HepG2 (cell line): ENCODE results near the gene LTBR. TPM values are rescaled to one million over a fixed set of nuclear protein-coding genes. Genes with fewer than 3 reads are reported as not detected.

Experiments
- ATAC-seq: fragments of 200-7000 bp; cut with Tn5 transposase; 3 replicates; pipeline ENCODE4 v1.9.1; 2020; ENCODE audit warnings: mild to moderate bottlenecking, moderate library complexity
- BruUV-seq: library from RNA; stranded (reverse); fragments of 400-500 nt; replicated peaks from 2 replicates; lab custom pipeline; 2021; lab: Mats Ljungman, UMichigan
- CTCF ChIA-PET: fragments of 300-600 bp; formaldehyde crosslinking; extraction: SDS; loops from one replicate; lab custom pipeline; 2021; ENCODE audit warnings: low total read pairs, inconsistent platforms, low intra/inter-chr PET ratio; lab: Yijun Ruan, JAX
- POLR2A ChIA-PET: fragments of 350-600 bp; sonication (Branson Sonifier 250); formaldehyde crosslinking; loops from one replicate; lab custom pipeline; 2020; ENCODE audit warnings: antibody characterized with exemption, inconsistent platforms; lab: Yijun Ruan, JAX
- DNase-seq: peaks from one replicate; pipeline ENCODE4 v3.0.0-alpha.2; 2015; ENCODE audit warnings: low spot score
- FAIRE-seq: peaks from 3 replicates; lab custom pipeline; 2011; peaks lifted over from hg19 to GRCh38; lab: Jason Lieb, UNC
- H2AFZ ChIP-seq: one replicate; pipeline ENCODE4 v1.6.1; 2011; ENCODE audit warnings: low read length, inconsistent platforms
- H3K27ac ChIP-seq: fragments of 300-600 bp; 3 replicates; pipeline ENCODE4 v1.8.0; 2011; ENCODE audit warnings: mixed run types, mild to moderate bottlenecking, mixed read lengths, low read length, inconsistent platforms; ENCODE audit not compliant: insufficient read depth; ENCODE audit errors: extremely low read length
- H3K27me3 ChIP-seq, 2 experiments: fragments of 200-600 bp in 1 of 2; 2 replicates in 1 of 2; 3 replicates in 1 of 2; pipeline versions ENCODE4 v1.6.0 to v1.8.0; 2011; ENCODE audit warnings: low read length in 2 of 2, mild to moderate bottlenecking in 2 of 2, moderate library complexity in 2 of 2, inconsistent platforms in 1 of 2; ENCODE audit not compliant: insufficient read depth in 2 of 2, control insufficient read depth in 1 of 2
- H3K36me3 ChIP-seq, 2 experiments: fragments of 200-600 bp in 1 of 2; replicated peaks in 1 of 2; 2 replicates in 1 of 2; 3 replicates in 1 of 2; pipeline versions ENCODE4 v1.5.1 to v1.8.0; 2011; ENCODE audit warnings: low read length in 2 of 2, inconsistent platforms in 1 of 2; ENCODE audit not compliant: insufficient read depth in 2 of 2, control insufficient read depth in 1 of 2
- H3K4me1 ChIP-seq: 2 replicates; pipeline ENCODE4 v1.5.1; 2012; ENCODE audit warnings: low read length, inconsistent platforms; ENCODE audit not compliant: insufficient read depth
- H3K4me2 ChIP-seq: 2 replicates; pipeline ENCODE4 v1.6.0; 2011; ENCODE audit warnings: low read depth, low read length, inconsistent platforms
- H3K4me3 ChIP-seq, 3 experiments: fragments of 200-600 bp in 1 of 3; sonication (generic), shearing (Covaris generic) in 1 of 3; replicated peaks in 1 of 3; 2 replicates each; pipeline ENCODE4 v1.5.1; 2011 to 2016; ENCODE audit warnings: low read length in 3 of 3, inconsistent platforms in 2 of 3, low read depth in 2 of 3, mild to moderate bottlenecking in 2 of 3, control low read depth in 1 of 3, mixed read lengths in 1 of 3; ENCODE audit not compliant: insufficient read depth in 1 of 3
- H3K79me2 ChIP-seq: one replicate; pipeline ENCODE4 v1.6.1; 2011; ENCODE audit warnings: low read length, inconsistent platforms; ENCODE audit not compliant: insufficient read depth
- H3K9ac ChIP-seq: 2 replicates; pipeline ENCODE4 v1.6.0; 2011; ENCODE audit warnings: mild to moderate bottlenecking, low read depth, low read length, inconsistent platforms; ENCODE audit not compliant: insufficient read depth
- H3K9me3 ChIP-seq: 2 replicates; pipeline ENCODE4 v1.5.1; 2012; ENCODE audit warnings: mild to moderate bottlenecking, low read length
- H4K20me1 ChIP-seq: 2 replicates; pipeline ENCODE4 v1.6.0; 2011; ENCODE audit warnings: inconsistent platforms, mild to moderate bottlenecking, low read length, moderate library complexity; ENCODE audit not compliant: insufficient read depth
- ELF1 ChIP-seq: sonication (generic); formaldehyde crosslinking; IDR thresholded peaks from 2 replicates; pipeline ENCODE4 v1.4.0; 2020; ENCODE audit warnings: missing genetic modification reagents
- ELF3 ChIP-seq: IDR thresholded peaks from 2 replicates; pipeline ENCODE4 v1.6.1; 2016; ENCODE audit warnings: missing genetic modification reagents, missing compliant biosample characterization
- ETV5 ChIP-seq: IDR thresholded peaks from 2 replicates; pipeline ENCODE4 v1.6.1; 2018; ENCODE audit warnings: missing biosample characterization, missing genetic modification reagents, inconsistent platforms, borderline replicate concordance
- FLYWCH1 ChIP-seq: sonication (generic); formaldehyde crosslinking; IDR thresholded peaks from 2 replicates; pipeline ENCODE4 v1.8.1; 2023; ENCODE audit warnings: mild to moderate bottlenecking, missing genetic modification reagents
- FOSL2 ChIP-seq: sonication (generic); formaldehyde crosslinking; IDR thresholded peaks from 2 replicates; pipeline ENCODE4 v1.4.0; 2020; ENCODE audit warnings: missing genetic modification reagents
- GABPA ChIP-seq, 2 experiments: IDR thresholded peaks; 2 replicates each; pipeline ENCODE4 v1.6.1; 2011 to 2016; ENCODE audit warnings: low read depth in 2 of 2, low read length in 1 of 2, missing biosample characterization in 1 of 2, missing genetic modification characterization in 1 of 2
- HMG20A ChIP-seq: IDR thresholded peaks from 2 replicates; pipeline ENCODE4 v1.6.1; 2016; ENCODE audit warnings: borderline replicate concordance
- PHF8 ChIP-seq: sonication (generic); formaldehyde crosslinking; IDR thresholded peaks from 2 replicates; pipeline ENCODE4 v1.5.0; 2020; ENCODE audit warnings: missing genetic modification reagents
- RAD51 ChIP-seq: fragments of 450-650 bp; IDR thresholded peaks from 2 replicates; pipeline ENCODE4 v1.6.1; 2016; ENCODE audit warnings: borderline replicate concordance
- RARA ChIP-seq: IDR thresholded peaks from 2 replicates; pipeline ENCODE4 v1.6.1; 2016; ENCODE audit warnings: missing genetic modification reagents, missing compliant biosample characterization
- TEAD3 ChIP-seq: optimal IDR thresholded peaks from 2 replicates; pipeline ENCODE3; 2016; ENCODE audit warnings: borderline replicate concordance
- ZNF335 ChIP-seq: sonication (generic); formaldehyde crosslinking; IDR thresholded peaks from 2 replicates; pipeline ENCODE4 v1.4.0; 2020; ENCODE audit warnings: missing genetic modification reagents
- ZNF891 ChIP-seq: sonication (generic); formaldehyde crosslinking; IDR thresholded peaks from 2 replicates; pipeline ENCODE4 v1.5.0; 2020; ENCODE audit warnings: mild to moderate bottlenecking, missing genetic modification reagents
- ZSCAN21 ChIP-seq: sonication (generic); formaldehyde crosslinking; IDR thresholded peaks from 2 replicates; pipeline ENCODE4 v1.8.0; 2022; ENCODE audit warnings: mild to moderate bottlenecking, missing genetic modification reagents, moderate library complexity, borderline replicate concordance
- WGBS: methylation state at CpG from one replicate; pipeline ENCODE4 v1.1.6; 2017; ENCODE audit warnings: low lambda C conversion rate; 5-methylcytosine and 5-hydroxymethylcytosine counted together
- in situ Hi-C: cut with HindIII; loops from 2 replicates; pipeline ENCODE4 v1.10.0; 2017; ENCODE audit warnings: low pct_unique_long_range_greater_than_20kb; ENCODE audit not compliant: extremely low pct_ligation_motif_present
- intact Hi-C: fragments of 100-400 bp; cut with micrococcal nuclease; formaldehyde crosslinking; loops from one replicate; pipeline ENCODE4 v1.10.0; 2022; ENCODE audit not compliant: unreplicated experiment
- polyA plus RNA-seq, 8 experiments: library from polyadenylated mRNA; depleted of rRNA in 3 of 8; stranded (reverse) in 7 of 8; unstranded in 1 of 8; fragments of >200 nt; fragmentation: Illumina TruSeq in 4 of 8; extraction: Trizol in 4 of 8; gene quantifications; 2 replicates each; pipeline versions ENCODE4 v1.2.1 to v1.2.3, GENCODE V29; 2011 to 2016; ENCODE audit warnings: low read depth in 4 of 8, missing spikeins in 1 of 8, mixed read lengths in 1 of 8; ENCODE audit not compliant: insufficient read depth in 1 of 8
- total RNA-seq, 5 experiments: library from RNA; depleted of rRNA; stranded (reverse); fragments of >200 nt; fragmentation: Illumina TruSeq; extraction: Trizol; gene quantifications; 2 replicates each; pipeline ENCODE4 v1.2.3, GENCODE V29; 2016; ENCODE audit warnings: low read depth in 1 of 5
- TF ChIP-seq, protein P1 (sequence below): IDR thresholded peaks from 2 replicates; pipeline ENCODE4 v1.4.0; 2020; ENCODE audit warnings: mild to moderate bottlenecking, missing genetic modification reagents
- TF ChIP-seq, protein P2 (sequence below), 2 experiments: sonication (generic) in 1 of 2; formaldehyde crosslinking in 1 of 2; IDR thresholded peaks; 2 replicates each; pipeline versions ENCODE4 v1.6.1 to v1.9.0; 2014 to 2022; ENCODE audit warnings: antibody characterized with exemption in 1 of 2, borderline replicate concordance in 1 of 2, inconsistent platforms in 1 of 2, low read depth in 1 of 2, missing genetic modification reagents in 1 of 2

The LTBR gene
- total and polyA plus RNA-seq, 2 of the 13 experiments (the other 11 are each of a cell fraction or from before 2014, with no cell fraction given), result 31.4 to 34.8 TPM

DNA sequence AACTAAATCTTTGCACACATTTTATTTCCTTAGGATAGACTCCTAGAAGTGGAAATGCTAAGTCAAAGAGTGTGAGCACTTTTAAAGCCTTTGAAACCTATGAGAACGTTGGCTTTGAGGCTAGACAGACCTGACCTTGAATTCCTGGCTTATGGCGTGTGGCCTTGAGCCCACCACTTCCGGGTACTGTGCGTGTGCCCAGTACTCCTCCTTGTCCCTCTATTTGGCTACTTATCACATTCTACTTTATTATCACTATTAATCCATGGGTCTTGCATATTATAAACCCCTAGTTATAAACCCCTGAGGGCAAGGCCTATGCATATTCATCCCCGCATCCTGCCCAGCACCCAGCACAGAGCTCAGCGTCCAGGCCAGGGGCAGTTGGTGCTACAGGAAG is 34.8 kb downstream of the LTBR start:
- Histone ChIP-seq H3K79me2 (no peaks in the 10 kb centered on the region), H3K4me2 (peak overlapping the region; percentile 10; the same call in 1 of the 2 replicates), H3K9ac (no peak overlapping the region), H3K9me3 (no peaks in the 10 kb centered on the region), H3K27me3 (peaks cover 0 to under 1% of the 10 kb centered on the region in 2 experiments; a peak in 1 of 5 replicates), H3K27ac (no peak overlapping the region), H3K4me1 (peaks cover 37% of the 10 kb centered on the region), H2AFZ (no peak overlapping the region), H4K20me1 (no peaks in the 10 kb centered on the region), H3K4me3 (no peak overlapping the region), H3K36me3 (no peaks in the 10 kb centered on the region)
- CTCF ChIA-PET, result no interaction called here
- intact Hi-C loops (no loop called here), in situ Hi-C loops (no loop called here)
- DNase-seq (no peak), ATAC-seq (peak; percentile 19; the same call in 2 of the 3 replicates), FAIRE-seq (no peak)
- WGBS, result 38% methylated on average over 6 of the region's 6 CpGs
- BruUV-seq, result no TSS peak
- POLR2A ChIA-PET, result interaction anchor here (0.7 to 2.5 kb wide), 4 partner anchors 32 to 52 kb away, joined by 3 to 9 read pairs (median 3); partner anchors contain the start of genes TAPBPL and VAMP1
- TF ChIP-seq FOSL2 (CRISPR knock-in tag) (0 out of 2 replicates have a peak, but pooled peaks have one; percentile 6), TEAD3 (CRISPR knock-in tag) (peak; percentile 2), ELF1 (CRISPR knock-in tag) (peak; percentile 80), FLYWCH1 (no peak), GABPA (IDR thresholded peaks at IDR 0.05; ENCODE audit: low read depth, low read length) (no peak), GABPA (CRISPR knock-in tag; IDR thresholded peaks at IDR 0.05; ENCODE audit: low read depth) (peak; percentile 48; the same call in 1 of the 2 replicates), HMG20A (CRISPR knock-in tag) (peak; percentile 30; the same call in 1 of the 2 replicates), ETV5 (peak; percentile 28; the same call in 1 of the 2 replicates), RAD51 (no peak), ELF3 (CRISPR knock-in tag) (peak; percentile 83), RARA (CRISPR knock-in tag) (peak; percentile 46; the same call in 1 of the 2 replicates), ZNF891 (CRISPR knock-in tag) (no peak), ZSCAN21 (CRISPR knock-in tag) (peak; percentile 54; the same call in 1 of the 2 replicates), ZNF335 (no peak), PHF8 (CRISPR knock-in tag) (no peak)
- TF ChIP-seq, protein P1, sequence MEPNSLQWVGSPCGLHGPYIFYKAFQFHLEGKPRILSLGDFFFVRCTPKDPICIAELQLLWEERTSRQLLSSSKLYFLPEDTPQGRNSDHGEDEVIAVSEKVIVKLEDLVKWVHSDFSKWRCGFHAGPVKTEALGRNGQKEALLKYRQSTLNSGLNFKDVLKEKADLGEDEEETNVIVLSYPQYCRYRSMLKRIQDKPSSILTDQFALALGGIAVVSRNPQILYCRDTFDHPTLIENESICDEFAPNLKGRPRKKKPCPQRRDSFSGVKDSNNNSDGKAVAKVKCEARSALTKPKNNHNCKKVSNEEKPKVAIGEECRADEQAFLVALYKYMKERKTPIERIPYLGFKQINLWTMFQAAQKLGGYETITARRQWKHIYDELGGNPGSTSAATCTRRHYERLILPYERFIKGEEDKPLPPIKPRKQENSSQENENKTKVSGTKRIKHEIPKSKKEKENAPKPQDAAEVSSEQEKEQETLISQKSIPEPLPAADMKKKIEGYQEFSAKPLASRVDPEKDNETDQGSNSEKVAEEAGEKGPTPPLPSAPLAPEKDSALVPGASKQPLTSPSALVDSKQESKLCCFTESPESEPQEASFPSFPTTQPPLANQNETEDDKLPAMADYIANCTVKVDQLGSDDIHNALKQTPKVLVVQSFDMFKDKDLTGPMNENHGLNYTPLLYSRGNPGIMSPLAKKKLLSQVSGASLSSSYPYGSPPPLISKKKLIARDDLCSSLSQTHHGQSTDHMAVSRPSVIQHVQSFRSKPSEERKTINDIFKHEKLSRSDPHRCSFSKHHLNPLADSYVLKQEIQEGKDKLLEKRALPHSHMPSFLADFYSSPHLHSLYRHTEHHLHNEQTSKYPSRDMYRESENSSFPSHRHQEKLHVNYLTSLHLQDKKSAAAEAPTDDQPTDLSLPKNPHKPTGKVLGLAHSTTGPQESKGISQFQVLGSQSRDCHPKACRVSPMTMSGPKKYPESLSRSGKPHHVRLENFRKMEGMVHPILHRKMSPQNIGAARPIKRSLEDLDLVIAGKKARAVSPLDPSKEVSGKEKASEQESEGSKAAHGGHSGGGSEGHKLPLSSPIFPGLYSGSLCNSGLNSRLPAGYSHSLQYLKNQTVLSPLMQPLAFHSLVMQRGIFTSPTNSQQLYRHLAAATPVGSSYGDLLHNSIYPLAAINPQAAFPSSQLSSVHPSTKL, result peak; percentile 50
- TF ChIP-seq, protein P2, sequence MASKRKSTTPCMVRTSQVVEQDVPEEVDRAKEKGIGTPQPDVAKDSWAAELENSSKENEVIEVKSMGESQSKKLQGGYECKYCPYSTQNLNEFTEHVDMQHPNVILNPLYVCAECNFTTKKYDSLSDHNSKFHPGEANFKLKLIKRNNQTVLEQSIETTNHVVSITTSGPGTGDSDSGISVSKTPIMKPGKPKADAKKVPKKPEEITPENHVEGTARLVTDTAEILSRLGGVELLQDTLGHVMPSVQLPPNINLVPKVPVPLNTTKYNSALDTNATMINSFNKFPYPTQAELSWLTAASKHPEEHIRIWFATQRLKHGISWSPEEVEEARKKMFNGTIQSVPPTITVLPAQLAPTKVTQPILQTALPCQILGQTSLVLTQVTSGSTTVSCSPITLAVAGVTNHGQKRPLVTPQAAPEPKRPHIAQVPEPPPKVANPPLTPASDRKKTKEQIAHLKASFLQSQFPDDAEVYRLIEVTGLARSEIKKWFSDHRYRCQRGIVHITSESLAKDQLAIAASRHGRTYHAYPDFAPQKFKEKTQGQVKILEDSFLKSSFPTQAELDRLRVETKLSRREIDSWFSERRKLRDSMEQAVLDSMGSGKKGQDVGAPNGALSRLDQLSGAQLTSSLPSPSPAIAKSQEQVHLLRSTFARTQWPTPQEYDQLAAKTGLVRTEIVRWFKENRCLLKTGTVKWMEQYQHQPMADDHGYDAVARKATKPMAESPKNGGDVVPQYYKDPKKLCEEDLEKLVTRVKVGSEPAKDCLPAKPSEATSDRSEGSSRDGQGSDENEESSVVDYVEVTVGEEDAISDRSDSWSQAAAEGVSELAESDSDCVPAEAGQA (IDR thresholded peaks at IDR 0.05; ENCODE audit: low read depth), result no peak
- TF ChIP-seq, protein P2 (CRISPR knock-in tag; IDR thresholded peaks at IDR 0.05; ENCODE audit: borderline replicate concordance), result no peak
